Hepatic stellate cell (primary cell): Measurements from ENCODE around the gene ELL.
"Not testable (repeated sequence)": the region's sequence is repeated elsewhere in the genome, so short reads cannot be mapped to it uniquely, and the experiment has no call there.

Experiments used
- DNase-seq: peaks from one replicate; pipeline ENCODE4 v3.0.0; 2011; ENCODE audit warnings: low spot score

ELL gene

GRCh38 chr19:18531485-18531884 lies 9.6 kb upstream of the ELL start:
- DNase-seq = no peak

GRCh38 chr19:18529782-18530181 lies 7.9 kb upstream of the ELL start:
- no peak for DNase-seq

- DNase-seq = no peak
Measured at GRCh38 chr19:18526316-18526715, 4.4 kb upstream of the ELL start.

- DNase-seq = no peak
Measured at GRCh38 chr19:18523841-18524240, 2.0 kb upstream of the ELL start.

- DNase-seq = not testable (repeated sequence)
Measured at GRCh38 chr19:18522862-18523440, 1.1 kb upstream of the ELL start.

GRCh38 chr19:18522124-18522861 lies 423 bp upstream of the ELL start:
- DNase-seq = peak; percentile 98

- no peak for DNase-seq
Measured at GRCh38 chr19:18520848-18521691, 800 bp downstream of the ELL start.

- peak; percentile 79 for DNase-seq
Measured at GRCh38 chr19:18519962-18520847, 1.7 kb downstream of the ELL start.

GRCh38 chr19:18518639-18519038 lies 3.2 kb downstream of the ELL start:
- no peak for DNase-seq

- DNase-seq = no peak
Measured at GRCh38 chr19:18517606-18518005, 4.3 kb downstream of the ELL start.

GRCh38 chr19:18515959-18516358 lies 5.9 kb downstream of the ELL start:
- no peak for DNase-seq

- peak; percentile 45 for DNase-seq
Measured at GRCh38 chr19:18514800-18515682, 6.8 kb downstream of the ELL start.

- DNase-seq = no peak
Measured at GRCh38 chr19:18513868-18514267, 8.0 kb downstream of the ELL start.

GRCh38 chr19:18510216-18510615 lies 11.7 kb downstream of the ELL start:
- DNase-seq = no peak

- no peak for DNase-seq
Measured at GRCh38 chr19:18508585-18508984, 13.3 kb downstream of the ELL start.

GRCh38 chr19:18507727-18508440 lies 14.0 kb downstream of the ELL start:
- peak; percentile 59 for DNase-seq

- no peak for DNase-seq
Measured at GRCh38 chr19:18507021-18507726, 14.7 kb downstream of the ELL start.

- no peak for DNase-seq
Measured at GRCh38 chr19:18506101-18506930, 15.6 kb downstream of the ELL start.
